Activated T-helper 2 cell treated with anti-CD3 and anti-CD28 coated beads, Interferon-gamma antibody, Interleukin-2, Interleukin-4, amounts not matched to agents 10 μg/mL and 5 μg/mL and 100 μg/mL, durations not matched to agents 14 hours and 24 hours and 36 hours (primary cell): ENCODE data around the gene AK9. TPM values are rescaled to one million over a fixed set of nuclear protein-coding genes. Genes with fewer than 3 reads are reported as not detected.
"Not testable (repeated sequence)": the region's sequence is repeated elsewhere in the genome, so short reads cannot be mapped to it uniquely, and the experiment has no call there.

ENCODE experiments used
- DNase-seq: peaks from one replicate; pipeline ENCODE4 v3.0.0; 2021; ENCODE audit warnings: low spot score
- H3K27ac Mint-ChIP-seq: one replicate; pipeline ENCODE4 v1.8.0; 2021; ENCODE audit warnings: mixed read lengths
- H3K27me3 Mint-ChIP-seq: one replicate; pipeline ENCODE4 v1.8.0; 2021; ENCODE audit warnings: low read depth, mixed read lengths
- H3K36me3 Mint-ChIP-seq: one replicate; pipeline ENCODE4 v1.8.0; 2021; ENCODE audit warnings: low read depth, mixed read lengths
- H3K4me1 Mint-ChIP-seq: one replicate; pipeline ENCODE4 v1.8.0; 2021; ENCODE audit warnings: low read depth, mixed read lengths
- H3K4me3 Mint-ChIP-seq: one replicate; pipeline ENCODE4 v1.8.0; 2021; ENCODE audit warnings: low read depth, mild to moderate bottlenecking, moderate library complexity, mixed read lengths
- H3K9me3 Mint-ChIP-seq: one replicate; pipeline ENCODE4 v1.8.0; 2021; ENCODE audit warnings: mixed read lengths
- intact Hi-C: fragments of 100-400 bp; cut with micrococcal nuclease; formaldehyde crosslinking; loops from one replicate; pipeline ENCODE4 v1.15.1; 2023
- total RNA-seq: library from RNA; stranded (reverse); gene quantifications from 2 replicates; pipeline ENCODE4 v1.2.3, GENCODE V29; 2022

The AK9 gene
- total RNA-seq, 1 donor from 2014 or later: 3.8 TPM

DNA sequence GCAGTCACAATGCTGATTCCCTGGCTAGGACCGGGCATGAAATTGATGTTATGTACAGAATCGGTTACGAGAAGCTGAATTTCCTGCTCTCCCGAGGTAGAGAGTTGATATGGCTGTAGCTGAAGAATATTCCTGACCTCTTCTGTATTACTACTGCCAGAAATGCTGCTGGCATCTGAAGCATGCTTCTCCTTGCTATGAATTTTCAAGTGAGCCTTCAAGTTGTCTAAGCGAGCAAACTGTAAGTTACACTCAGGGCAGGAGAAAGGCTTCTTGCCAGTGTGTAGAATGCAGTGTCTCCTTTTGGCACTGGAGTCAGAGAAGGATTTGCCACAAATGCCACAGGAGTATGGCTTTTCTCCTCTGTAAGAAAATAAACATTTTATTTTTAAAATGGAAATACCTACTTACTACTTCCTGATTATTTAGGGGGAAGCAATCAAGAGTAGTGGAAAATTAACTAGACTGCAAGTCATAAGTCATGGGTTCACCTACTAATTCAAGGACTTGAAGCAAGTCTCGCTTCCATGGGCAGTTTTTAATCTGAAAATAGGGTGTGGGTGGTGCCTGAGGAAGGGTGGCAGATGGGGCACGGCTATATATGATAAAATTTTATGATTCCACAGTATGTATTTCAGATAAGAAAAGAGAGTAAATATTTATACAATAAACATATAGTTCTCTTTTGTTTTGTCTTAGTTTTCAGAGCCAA, 224.6 kb downstream of the AK9 start:
- no peak for DNase-seq
- no peaks in the 10 kb centered on the region for H3K9me3 Mint-ChIP-seq
- H3K4me1 Mint-ChIP-seq: peaks cover 50% of the 10 kb centered on the region
- no peak overlapping the region for H3K4me3 Mint-ChIP-seq
- H3K27ac Mint-ChIP-seq: no peak overlapping the region
- intact Hi-C loops: no loop called here
- peaks cover 93% of the 10 kb centered on the region for H3K36me3 Mint-ChIP-seq
- no peaks in the 10 kb centered on the region for H3K27me3 Mint-ChIP-seq

DNA sequence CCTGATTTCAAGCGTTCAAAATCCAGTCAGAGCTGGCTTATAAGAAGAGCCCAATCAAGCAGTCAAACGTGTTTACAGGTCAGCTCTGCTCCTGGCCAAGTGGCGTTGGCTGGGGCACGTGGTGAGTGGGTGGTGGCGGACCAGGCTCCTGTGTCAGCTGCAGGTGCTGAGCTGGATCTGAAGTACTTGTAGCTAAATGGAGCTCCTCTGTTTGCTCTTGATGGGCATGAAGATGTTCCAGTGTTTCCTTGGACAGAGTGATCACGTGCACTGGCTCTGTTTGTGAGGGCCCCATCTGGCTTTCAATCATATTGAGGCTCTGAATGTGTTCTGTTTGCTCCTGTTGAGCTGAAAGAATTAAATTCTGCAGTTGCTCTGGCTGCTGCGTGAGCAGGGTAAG, 225.2 kb downstream of the AK9 start:
- intact Hi-C loops: no loop called here
- Mint-ChIP-seq H3K4me1 (peaks cover 49% of the 10 kb centered on the region), H3K36me3 (peaks cover 93% of the 10 kb centered on the region), H3K27ac (no peak overlapping the region), H3K9me3 (peaks cover 3% of the 10 kb centered on the region), H3K27me3 (no peaks in the 10 kb centered on the region), H3K4me3 (no peak overlapping the region)
- no peak for DNase-seq

DNA sequence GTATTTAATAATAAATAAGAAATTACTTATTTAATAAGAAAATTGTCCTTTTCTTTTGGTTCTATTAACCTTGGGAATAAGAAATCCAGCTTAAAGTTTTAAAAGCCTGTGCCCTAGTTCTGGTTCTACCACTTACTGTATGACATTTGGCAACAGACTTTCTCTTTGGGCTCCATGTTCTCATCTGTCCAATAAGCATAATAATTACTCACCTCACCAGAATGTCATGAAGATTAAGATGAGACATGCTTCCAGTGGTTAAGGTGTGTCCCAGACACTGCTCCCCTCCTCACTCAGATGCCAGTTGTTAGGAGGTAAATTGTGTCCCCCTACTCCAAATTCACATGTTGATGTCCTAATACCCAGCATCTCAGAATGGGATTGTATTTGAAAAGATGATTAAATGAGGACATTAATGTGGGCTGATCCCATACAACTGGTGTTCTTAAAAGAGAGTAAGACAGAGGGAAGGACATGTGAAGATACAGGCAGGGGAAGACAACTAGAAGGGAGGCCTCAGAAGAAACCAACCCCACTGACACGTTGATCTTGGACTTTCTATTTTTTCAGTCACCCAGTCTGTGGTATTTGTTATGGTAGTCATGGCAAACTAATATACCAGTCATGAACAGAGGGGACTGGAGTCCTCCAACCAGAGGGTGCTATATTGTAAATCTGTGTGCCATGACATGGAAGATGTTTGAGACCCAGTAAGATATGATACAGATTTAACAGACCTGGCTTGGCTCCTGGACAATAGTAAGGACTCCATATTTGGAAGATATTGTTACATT, 229.1 kb downstream of the AK9 start:
- H3K9me3 Mint-ChIP-seq: peaks cover 3% of the 10 kb centered on the region
- H3K27me3 Mint-ChIP-seq: no peaks in the 10 kb centered on the region
- peaks cover 80% of the 10 kb centered on the region for H3K36me3 Mint-ChIP-seq
- H3K4me3 Mint-ChIP-seq: no peak overlapping the region
- peaks cover 61% of the 10 kb centered on the region for H3K4me1 Mint-ChIP-seq
- H3K27ac Mint-ChIP-seq: peak overlapping the region; percentile 72
- DNase-seq: no peak
- intact Hi-C loops: no loop called here

DNA sequence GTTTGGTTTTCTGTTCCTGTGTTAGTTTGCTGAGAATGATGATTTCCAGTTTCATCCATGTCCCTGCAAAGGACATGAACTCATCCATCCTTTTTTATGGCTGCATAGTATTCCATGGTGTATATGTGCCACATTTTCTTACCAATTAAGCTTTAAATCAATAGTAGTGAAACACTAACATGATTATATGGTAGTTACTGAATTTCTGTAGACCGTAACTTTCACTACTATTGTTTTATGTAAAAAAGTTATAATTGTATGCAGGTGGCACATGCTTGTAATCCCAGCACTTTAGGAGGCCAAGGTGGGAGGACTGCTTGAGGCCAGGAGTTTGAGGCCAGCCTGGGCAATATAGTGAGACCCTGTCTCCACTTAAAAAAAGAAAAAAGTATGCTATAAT, 229.8 kb downstream of the AK9 start:
- H3K27ac Mint-ChIP-seq, intact Hi-C loops, DNase-seq, H3K9me3 Mint-ChIP-seq, H3K27me3 Mint-ChIP-seq, H3K4me3 Mint-ChIP-seq: not testable (repeated sequence)
- H3K36me3 Mint-ChIP-seq: peaks cover 73% of the 10 kb centered on the region
- H3K4me1 Mint-ChIP-seq: peaks cover 65% of the 10 kb centered on the region

DNA sequence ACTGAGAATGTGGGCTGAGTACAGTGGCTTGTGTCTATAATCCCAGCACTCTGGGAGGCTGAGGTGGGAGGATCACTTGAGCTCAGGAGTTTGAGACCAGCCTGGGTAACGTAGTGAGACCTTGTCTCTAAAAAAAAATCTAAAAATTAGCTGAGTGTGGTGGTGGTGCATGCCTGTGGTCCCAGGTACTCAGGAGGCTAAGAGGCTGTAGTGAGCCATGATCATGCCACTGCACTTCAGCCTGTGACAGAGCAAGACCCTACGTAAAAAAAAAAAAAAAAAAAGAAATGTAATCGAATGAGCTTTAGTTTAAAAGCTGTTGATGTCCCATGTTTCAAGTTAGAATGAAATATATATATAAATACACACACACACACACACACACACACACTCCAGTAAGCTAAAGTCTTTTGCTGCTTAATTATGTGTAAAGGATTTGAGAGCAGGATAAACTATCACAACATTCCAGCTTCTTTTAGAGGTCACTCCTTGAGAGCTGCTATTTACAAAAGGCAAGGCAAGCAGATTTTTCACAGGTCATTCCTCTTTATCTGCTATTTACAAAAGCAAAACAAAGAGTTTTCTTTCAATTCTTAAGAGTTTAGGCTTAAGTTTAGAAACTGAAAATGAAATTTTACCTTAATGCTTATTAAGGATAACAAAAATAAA, 230.7 kb downstream of the AK9 start:
- Mint-ChIP-seq H3K27me3 (no peaks in the 10 kb centered on the region), H3K9me3 (peaks cover 3% of the 10 kb centered on the region), H3K27ac (no peak overlapping the region), H3K36me3 (peaks cover 64% of the 10 kb centered on the region), H3K4me3 (no peak overlapping the region), H3K4me1 (peaks cover 58% of the 10 kb centered on the region)
- intact Hi-C loops: no loop called here
- DNase-seq: no peak

DNA sequence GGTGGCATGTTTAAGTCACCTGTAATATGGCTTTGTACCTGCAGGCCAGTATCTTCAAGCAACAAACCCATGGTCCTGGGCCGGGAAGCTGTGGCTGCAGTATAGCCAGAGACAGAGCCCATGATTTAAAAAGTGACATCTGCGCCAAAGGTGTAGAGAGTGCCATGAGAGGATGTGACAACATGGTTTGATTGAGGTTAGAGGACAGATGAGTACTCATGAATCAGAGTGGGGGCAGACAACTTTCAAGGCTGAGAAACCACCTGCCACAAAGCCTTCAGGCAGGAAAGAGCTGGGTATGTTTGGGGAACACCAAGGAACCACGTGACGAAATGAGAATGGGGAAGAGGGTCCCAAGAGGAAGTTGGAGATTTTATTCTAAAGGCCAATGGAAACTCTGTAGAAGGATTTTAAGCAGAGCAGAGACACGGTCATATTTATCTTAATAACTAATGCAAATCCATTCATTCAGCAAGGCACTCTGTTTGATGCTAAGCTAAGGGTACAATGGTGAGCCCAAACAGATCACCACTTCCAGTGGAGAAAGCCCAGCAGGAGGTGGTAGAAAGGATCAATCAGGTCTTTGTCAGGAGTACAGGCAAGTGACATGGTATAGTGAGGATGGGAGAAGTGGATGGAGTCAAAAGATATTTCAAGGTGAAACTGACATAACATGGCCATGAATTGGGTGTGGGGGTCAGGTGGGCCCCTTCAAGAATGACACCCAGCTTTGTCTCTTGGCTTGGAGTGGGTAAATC, 232.0 kb downstream of the AK9 start:
- Mint-ChIP-seq H3K4me3 (peak overlapping the region; percentile 19), H3K36me3 (peaks cover 55% of the 10 kb centered on the region), H3K4me1 (peaks cover 57% of the 10 kb centered on the region), H3K9me3 (peaks cover 3% of the 10 kb centered on the region), H3K27me3 (no peaks in the 10 kb centered on the region), H3K27ac (peak overlapping the region; percentile 86)
- intact Hi-C loops: loop anchor here (1.0 to 10.0 kb wide), 8 partner anchors 16 to 726 kb away; partner anchors contain the start of genes AK9, CDC40, CEP57L1 and FIG4
- DNase-seq: peak; percentile 40

DNA sequence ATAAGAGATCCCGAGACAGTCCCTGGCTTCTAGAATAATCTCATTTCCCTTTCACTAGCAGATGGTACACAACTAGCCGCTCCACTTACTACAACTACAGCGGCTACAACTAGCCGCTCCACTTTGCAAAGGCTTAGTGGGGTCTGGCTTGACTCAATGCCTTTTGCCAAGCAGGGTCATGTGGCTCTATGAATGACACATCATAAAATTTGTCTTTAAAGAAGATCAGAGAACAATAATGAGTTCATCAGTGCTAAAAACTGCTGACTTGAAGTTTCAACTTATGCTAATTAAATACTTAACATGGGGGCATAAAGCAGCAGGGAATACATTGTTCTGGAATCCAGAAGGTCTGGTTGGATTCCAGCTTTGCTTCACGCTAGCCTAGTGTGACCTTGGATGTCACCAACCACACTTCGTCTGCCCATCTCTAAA, 233.4 kb downstream of the AK9 start:
- no peak overlapping the region for H3K4me3 Mint-ChIP-seq
- no peaks in the 10 kb centered on the region for H3K27me3 Mint-ChIP-seq
- no peak for DNase-seq
- peaks cover 63% of the 10 kb centered on the region for H3K4me1 Mint-ChIP-seq
- peak overlapping the region; percentile 15 for H3K27ac Mint-ChIP-seq
- peaks cover 46% of the 10 kb centered on the region for H3K36me3 Mint-ChIP-seq
- intact Hi-C loops: loop anchor here (5.0 to 10.0 kb wide), 5 partner anchors 57 to 727 kb away; partner anchors contain the start of genes AK9, CDC40, CEP57L1 and FIG4
- peaks cover 3% of the 10 kb centered on the region for H3K9me3 Mint-ChIP-seq

DNA sequence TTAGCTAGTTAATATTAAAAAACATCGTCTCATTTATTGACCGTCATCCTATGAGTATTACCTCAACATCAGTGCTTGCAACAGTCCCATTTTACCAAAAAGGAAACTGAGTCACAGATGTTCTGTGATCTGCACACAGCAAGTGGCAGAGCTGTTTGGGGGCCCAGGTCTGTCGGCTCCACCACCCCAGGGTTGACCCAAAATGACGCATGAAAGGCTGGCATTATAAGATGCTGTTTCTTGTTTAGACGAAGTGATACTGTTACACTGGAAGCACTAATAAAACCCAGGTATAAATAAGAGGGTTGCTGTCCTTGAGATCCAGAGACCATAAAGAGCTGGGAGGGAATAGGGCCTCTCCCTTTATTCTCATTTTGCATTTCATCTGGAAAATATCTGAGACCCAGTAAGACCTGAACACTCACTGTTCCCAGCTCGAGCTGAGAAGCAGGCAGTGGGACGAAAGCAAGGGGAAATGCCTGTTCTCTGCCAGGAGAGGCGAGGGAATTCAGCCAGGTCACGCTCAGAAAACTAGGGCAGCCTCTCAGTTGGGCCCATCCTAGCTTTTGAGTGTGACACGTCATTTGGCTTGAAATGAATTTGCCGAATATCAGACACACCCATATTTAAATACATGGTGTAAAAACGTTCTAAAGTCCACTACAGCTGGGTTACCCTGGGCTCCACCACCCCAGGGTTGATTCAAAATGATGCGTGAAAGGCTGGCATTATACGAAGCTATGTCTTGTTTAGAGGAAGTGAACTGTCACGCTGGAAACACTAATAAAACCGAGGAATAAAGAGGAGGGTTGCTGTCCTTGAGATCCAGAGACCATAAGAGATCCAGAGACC, 234.1 kb downstream of the AK9 start:
- DNase-seq: no peak
- Mint-ChIP-seq H3K4me1 (peaks cover 62% of the 10 kb centered on the region), H3K27ac (peak overlapping the region; percentile 15), H3K36me3 (peaks cover 46% of the 10 kb centered on the region), H3K9me3 (peaks cover 3% of the 10 kb centered on the region), H3K27me3 (no peaks in the 10 kb centered on the region), H3K4me3 (peak overlapping the region; percentile 33)
- intact Hi-C loops: loop anchor here (5.0 to 10.0 kb wide), 5 partner anchors 58 to 728 kb away; partner anchors contain the start of genes AK9, CDC40, CEP57L1 and FIG4

DNA sequence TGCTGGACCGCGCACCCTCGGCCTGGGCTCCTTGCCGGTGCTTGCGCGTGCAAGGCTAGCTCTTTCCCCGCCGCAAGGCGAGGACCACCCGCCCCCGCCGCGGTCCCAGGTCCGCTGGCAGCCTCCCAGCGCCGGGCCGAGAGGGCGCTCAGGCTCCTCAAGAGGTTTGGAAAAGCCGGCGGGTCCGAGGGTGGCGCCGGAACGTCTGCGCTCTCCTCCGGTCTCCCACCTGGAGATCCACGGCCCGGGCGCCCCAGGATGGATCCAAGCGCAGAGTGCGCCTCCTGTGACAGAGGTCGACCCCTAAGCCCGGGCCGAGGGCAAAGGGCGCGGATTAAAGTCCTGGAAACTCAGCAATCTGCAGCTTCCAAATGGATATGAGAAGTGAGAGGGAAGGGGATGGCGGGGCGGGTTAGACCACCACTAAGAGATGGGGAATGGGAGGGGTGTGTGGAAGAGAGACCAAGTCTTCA, 234.9 kb downstream of the AK9 start:
- no peak for DNase-seq
- Mint-ChIP-seq H3K36me3 (peaks cover 46% of the 10 kb centered on the region), H3K27me3 (no peaks in the 10 kb centered on the region), H3K27ac (no peak overlapping the region), H3K4me1 (peaks cover 59% of the 10 kb centered on the region), H3K4me3 (peak overlapping the region; percentile 33), H3K9me3 (peaks cover 2% of the 10 kb centered on the region)
- intact Hi-C loops: loop anchor here (5.0 to 10.0 kb wide), 5 partner anchors 59 to 729 kb away; partner anchors contain the start of genes AK9, CDC40, CEP57L1 and FIG4

DNA sequence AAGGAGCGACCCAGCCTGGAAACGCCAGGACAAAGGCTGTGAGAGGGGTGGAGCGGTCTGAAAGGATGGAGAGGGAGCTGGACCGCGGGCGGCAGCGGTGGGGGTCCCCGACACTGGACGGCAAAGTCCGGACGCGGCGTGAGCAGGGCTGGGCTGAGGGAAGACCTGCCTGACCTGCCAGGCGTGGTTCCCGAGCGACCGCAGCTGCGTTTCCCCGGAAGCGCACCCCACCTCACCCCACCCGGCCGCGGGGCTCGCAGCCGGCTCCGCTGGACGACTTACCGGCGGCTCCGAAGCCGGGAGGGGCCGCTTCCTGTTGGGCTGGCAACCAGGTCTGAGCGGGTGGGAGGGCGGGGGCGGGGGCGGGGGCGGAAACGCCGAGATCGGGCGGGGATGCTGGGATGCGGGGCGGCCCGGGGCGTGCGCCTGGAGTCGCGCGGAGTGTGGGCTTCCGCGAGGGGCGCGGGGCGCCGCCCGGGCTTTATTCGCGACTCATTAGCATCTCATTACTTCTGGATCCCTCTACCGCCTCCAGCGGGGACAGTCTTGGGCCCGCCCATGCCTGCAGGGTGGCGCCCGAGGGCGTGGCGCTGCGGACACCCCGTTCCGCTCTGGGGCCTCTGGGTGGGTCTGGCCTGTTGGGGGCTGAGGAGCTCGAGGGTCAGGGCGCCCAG, 235.4 kb downstream of the AK9 start, which contains the start of gene MICAL1:
Gene MICAL1 (minus strand): TSS at position 336 of the 674 bp plus-strand sequence. CDS start 1,576 bp downstream, outside the sequence.
- Mint-ChIP-seq H3K27me3 (no peaks in the 10 kb centered on the region), H3K36me3 (peaks cover 45% of the 10 kb centered on the region), H3K4me3 (peak within 1 kb of the TSS; percentile 97), H3K9me3 (no peaks in the 10 kb centered on the region), H3K27ac (peak within 1 kb of the TSS; percentile 94), H3K4me1 (peaks cover 61% of the 10 kb centered on the region)
- peak; percentile 78 for DNase-seq
- intact Hi-C loops: loop anchor here (1.0 to 10.0 kb wide), 7 partner anchors 15 to 729 kb away; partner anchors contain the start of genes AK9, CD164, CDC40 and CEP57L1
